ENCODE measurements around the gene ACIN1.

GRCh38 chr14:23034498-23035302 lies 60.2 kb downstream of the ACIN1 start, which contains the start of gene PSMB5:
- TF ChIP-seq, protein P1, sequence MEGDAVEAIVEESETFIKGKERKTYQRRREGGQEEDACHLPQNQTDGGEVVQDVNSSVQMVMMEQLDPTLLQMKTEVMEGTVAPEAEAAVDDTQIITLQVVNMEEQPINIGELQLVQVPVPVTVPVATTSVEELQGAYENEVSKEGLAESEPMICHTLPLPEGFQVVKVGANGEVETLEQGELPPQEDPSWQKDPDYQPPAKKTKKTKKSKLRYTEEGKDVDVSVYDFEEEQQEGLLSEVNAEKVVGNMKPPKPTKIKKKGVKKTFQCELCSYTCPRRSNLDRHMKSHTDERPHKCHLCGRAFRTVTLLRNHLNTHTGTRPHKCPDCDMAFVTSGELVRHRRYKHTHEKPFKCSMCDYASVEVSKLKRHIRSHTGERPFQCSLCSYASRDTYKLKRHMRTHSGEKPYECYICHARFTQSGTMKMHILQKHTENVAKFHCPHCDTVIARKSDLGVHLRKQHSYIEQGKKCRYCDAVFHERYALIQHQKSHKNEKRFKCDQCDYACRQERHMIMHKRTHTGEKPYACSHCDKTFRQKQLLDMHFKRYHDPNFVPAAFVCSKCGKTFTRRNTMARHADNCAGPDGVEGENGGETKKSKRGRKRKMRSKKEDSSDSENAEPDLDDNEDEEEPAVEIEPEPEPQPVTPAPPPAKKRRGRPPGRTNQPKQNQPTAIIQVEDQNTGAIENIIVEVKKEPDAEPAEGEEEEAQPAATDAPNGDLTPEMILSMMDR (IDR thresholded peaks at IDR 0.05; ENCODE audit: low read length), result no peak
- no peak for TF ChIP-seq EZH2 (IDR thresholded peaks at IDR 0.05; ENCODE audit: borderline replicate concordance, low read length)

Measured in OCI-LY1 (cell line).